SK-N-SH treated with all-trans-retinoic acid at 6 μM for 48 hours (cell line): ENCODE data around the gene CACNA1D.
A peak's percentile ranks its signal among the peaks of the same experiment; 100 is the strongest.

Source experiments
- ATAC-seq: fragments of 200-7000 bp; cut with Tn5 transposase; 3 replicates; pipeline ENCODE4 v1.9.1; 2020; ENCODE audit warnings: mild to moderate bottlenecking, moderate library complexity
- ARNTL ChIP-seq: fragments of 450-650 bp; formaldehyde crosslinking; IDR thresholded peaks from 2 replicates; pipeline ENCODE4 v1.5.0; 2020; ENCODE audit warnings: low read depth, mild to moderate bottlenecking, moderate library complexity, borderline replicate concordance
- BACH2 ChIP-seq: fragments of 250-450 bp; sonication (Bioruptor Pico); IDR thresholded peaks from 2 replicates; pipeline ENCODE4 v1.9.0; 2021; ENCODE audit warnings: mild to moderate bottlenecking, borderline replicate concordance
- CREB5 ChIP-seq: fragments of 250-450 bp; sonication (Bioruptor Pico); IDR thresholded peaks from 2 replicates; pipeline ENCODE4 v1.5.1; 2020; ENCODE audit warnings: low read depth, mild to moderate bottlenecking, moderate library complexity
- CSDC2 ChIP-seq: fragments of 250-450 bp; sonication (Bioruptor Pico); IDR thresholded peaks from 2 replicates; pipeline ENCODE4 v1.5.0; 2020; ENCODE audit warnings: mild to moderate bottlenecking, moderate library complexity
- ESRRG ChIP-seq: fragments of 250-450 bp; sonication (Bioruptor Pico); IDR thresholded peaks from 2 replicates; pipeline ENCODE4 v1.6.1; 2021; ENCODE audit warnings: mild to moderate bottlenecking
- ISL1 ChIP-seq: fragments of 250-450 bp; sonication (Bioruptor Pico); IDR thresholded peaks from 2 replicates; pipeline ENCODE4 v2.1.2; 2022; ENCODE audit warnings: mild to moderate bottlenecking, moderate library complexity
- OSR1 ChIP-seq: fragments of 250-450 bp; sonication (Bioruptor Pico); IDR thresholded peaks from 2 replicates; pipeline ENCODE4 v1.8.0; 2022; ENCODE audit warnings: moderate library complexity, mild to moderate bottlenecking, inconsistent platforms
- POU6F1 ChIP-seq: fragments of 250-450 bp; sonication (Bioruptor Pico); IDR thresholded peaks from 2 replicates; pipeline ENCODE4 v1.8.0; 2021; ENCODE audit warnings: low read depth, mild to moderate bottlenecking, moderate library complexity, borderline replicate concordance
- PPARA ChIP-seq: fragments of 250-450 bp; sonication (Bioruptor Pico); IDR thresholded peaks from 2 replicates; pipeline ENCODE4 v1.5.0; 2020; ENCODE audit warnings: mild to moderate bottlenecking, borderline replicate concordance
- RARB ChIP-seq: fragments of 250-450 bp; sonication (Bioruptor Pico); IDR thresholded peaks from 2 replicates; pipeline ENCODE4 v1.8.0; 2021; ENCODE audit warnings: mild to moderate bottlenecking, moderate library complexity
- TCF4 ChIP-seq: fragments of 250-450 bp; sonication (Bioruptor Pico); IDR thresholded peaks from 2 replicates; pipeline ENCODE4 v1.8.0; 2021; ENCODE audit warnings: mild to moderate bottlenecking, moderate library complexity, borderline replicate concordance
- TOX ChIP-seq: fragments of 250-450 bp; sonication (Bioruptor Pico); IDR thresholded peaks from 2 replicates; pipeline ENCODE4 v1.8.0; 2021; ENCODE audit warnings: mild to moderate bottlenecking, moderate library complexity, borderline replicate concordance
- TSHZ2 ChIP-seq: fragments of 250-450 bp; sonication (Bioruptor Pico); IDR thresholded peaks from 2 replicates; pipeline ENCODE4 v1.5.0; 2020; ENCODE audit warnings: mild to moderate bottlenecking, moderate library complexity
- ZC3H10 ChIP-seq: fragments of 250-450 bp; sonication (Bioruptor Pico); IDR thresholded peaks from 2 replicates; pipeline ENCODE4 v1.5.1; 2021; ENCODE audit warnings: mild to moderate bottlenecking, moderate library complexity
- ZFP3 ChIP-seq: fragments of 250-450 bp; sonication (Bioruptor Pico); IDR thresholded peaks from 2 replicates; pipeline ENCODE4 v1.5.0; 2020; ENCODE audit warnings: mild to moderate bottlenecking, moderate library complexity
- ZNF565 ChIP-seq: fragments of 450-650 bp; formaldehyde crosslinking; conservative IDR thresholded peaks from 2 replicates; pipeline ENCODE4 v1.5.0; 2020; ENCODE audit warnings: low read depth, mild to moderate bottlenecking, moderate library complexity
- ZNF70 ChIP-seq: fragments of 450-650 bp; formaldehyde crosslinking; IDR thresholded peaks from 2 replicates; pipeline ENCODE4 v1.5.0; 2020; ENCODE audit warnings: mild to moderate bottlenecking, moderate library complexity
- TF ChIP-seq, protein P1 (sequence below): fragments of 250-450 bp; sonication (Bioruptor Pico); IDR thresholded peaks from 2 replicates; pipeline ENCODE4 v1.8.0; 2020; ENCODE audit warnings: mild to moderate bottlenecking, moderate library complexity, borderline replicate concordance

CACNA1D gene

GRCh38 chr3:53665608-53666425, 171.4 kb downstream of the CACNA1D start (continued):
- TF ChIP-seq POU6F1 (CRISPR knock-in tag) (no peak), PPARA (CRISPR knock-in tag) (no peak), TSHZ2 (CRISPR knock-in tag) (no peak), ESRRG (no peak)

DNA sequence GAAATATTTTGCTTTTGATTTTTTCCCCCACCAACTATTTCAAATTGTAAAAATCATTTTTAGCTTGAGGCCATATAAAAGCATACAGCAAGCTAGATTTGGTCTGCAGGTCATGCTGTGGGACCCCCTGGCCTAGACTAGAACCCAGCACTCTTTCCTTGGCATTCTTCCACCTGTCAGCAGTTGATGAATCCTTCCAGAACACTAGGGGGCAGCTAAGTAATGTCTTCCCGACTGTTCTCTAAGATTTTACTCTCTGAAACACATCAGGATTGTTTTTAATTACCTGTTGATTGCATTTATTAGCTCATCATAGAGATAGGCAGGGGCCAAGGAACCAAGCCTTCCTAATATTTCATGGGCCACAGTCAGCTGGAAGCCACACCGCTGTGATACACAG, 174.5 kb downstream of the CACNA1D start:
- ATAC-seq: 0 out of 3 replicates have a peak, but pooled peaks have one; percentile 28
- TF ChIP-seq TSHZ2 (CRISPR knock-in tag) (no peak), CSDC2 (CRISPR knock-in tag) (no peak), ZC3H10 (CRISPR knock-in tag) (no peak), ZNF565 (CRISPR knock-in tag) (no peak), PPARA (CRISPR knock-in tag) (no peak), ZFP3 (no peak), CREB5 (no peak), ZNF70 (CRISPR knock-in tag) (no peak), ISL1 (no peak), RARB (no peak), POU6F1 (CRISPR knock-in tag) (no peak), ARNTL (CRISPR knock-in tag) (no peak), OSR1 (CRISPR knock-in tag) (no peak), BACH2 (CRISPR knock-in tag) (no peak)

DNA sequence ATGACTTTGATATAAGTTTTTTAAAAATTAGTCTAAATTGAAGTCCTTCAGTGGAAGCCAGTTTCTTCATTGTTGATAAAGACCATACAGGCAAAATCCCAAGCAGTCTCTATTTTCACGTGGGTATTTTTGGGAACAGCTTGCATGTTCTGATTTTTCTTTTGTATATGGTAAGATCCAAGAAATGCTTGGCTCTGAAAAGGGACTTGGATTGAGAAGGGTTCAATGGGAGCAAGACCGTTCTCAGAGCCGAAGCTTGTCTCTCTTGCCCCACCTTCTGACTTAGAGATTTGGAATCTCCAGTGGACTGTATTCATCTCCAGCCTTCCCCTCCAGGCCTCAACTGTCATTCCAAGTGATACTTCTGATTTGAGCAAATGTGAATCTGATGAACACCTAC, 176.3 kb downstream of the CACNA1D start:
- no peak for ATAC-seq
- TF ChIP-seq CSDC2 (CRISPR knock-in tag): no peak
- TF ChIP-seq TCF4 (CRISPR knock-in tag): no peak
- no peak for TF ChIP-seq ISL1
- no peak for TF ChIP-seq PPARA (CRISPR knock-in tag)
- TF ChIP-seq TOX (CRISPR knock-in tag): no peak
- TF ChIP-seq ZNF565 (CRISPR knock-in tag): no peak
- TF ChIP-seq POU6F1 (CRISPR knock-in tag): no peak
- TF ChIP-seq, protein P1, sequence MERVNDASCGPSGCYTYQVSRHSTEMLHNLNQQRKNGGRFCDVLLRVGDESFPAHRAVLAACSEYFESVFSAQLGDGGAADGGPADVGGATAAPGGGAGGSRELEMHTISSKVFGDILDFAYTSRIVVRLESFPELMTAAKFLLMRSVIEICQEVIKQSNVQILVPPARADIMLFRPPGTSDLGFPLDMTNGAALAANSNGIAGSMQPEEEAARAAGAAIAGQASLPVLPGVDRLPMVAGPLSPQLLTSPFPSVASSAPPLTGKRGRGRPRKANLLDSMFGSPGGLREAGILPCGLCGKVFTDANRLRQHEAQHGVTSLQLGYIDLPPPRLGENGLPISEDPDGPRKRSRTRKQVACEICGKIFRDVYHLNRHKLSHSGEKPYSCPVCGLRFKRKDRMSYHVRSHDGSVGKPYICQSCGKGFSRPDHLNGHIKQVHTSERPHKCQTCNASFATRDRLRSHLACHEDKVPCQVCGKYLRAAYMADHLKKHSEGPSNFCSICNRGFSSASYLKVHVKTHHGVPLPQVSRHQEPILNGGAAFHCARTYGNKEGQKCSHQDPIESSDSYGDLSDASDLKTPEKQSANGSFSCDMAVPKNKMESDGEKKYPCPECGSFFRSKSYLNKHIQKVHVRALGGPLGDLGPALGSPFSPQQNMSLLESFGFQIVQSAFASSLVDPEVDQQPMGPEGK: no peak
- TF ChIP-seq, all 23 proteins: peak for 0
